ENCODE results near the gene PLOD2. TPM values are rescaled to one million over a fixed set of nuclear protein-coding genes. Genes with fewer than 3 reads are reported as not detected.

Gene PLOD2
- under 1 TPM in 2 of 3 donors, not detected in 1; 0.28 to 0.38 TPM for total RNA-seq
- total RNA-seq (2013), result 1.4 TPM

GRCh38 chr3:146160964-146161662 is at the start of gene PLOD2:
Gene PLOD2 (minus strand): TSS chr3:146161184. CDS start chr3:146160989, 195 bp downstream.
- no peak for TF ChIP-seq CTCF (IDR thresholded peaks at IDR 0.05)
- Histone ChIP-seq H3K27ac (ENCODE audit: low read length) (no peak within 1 kb of the TSS), H3K27me3 (ENCODE audit: control insufficient read depth, insufficient read depth, low read length) (peaks cover 11% of the 10 kb centered on the region), H3K4me1 (ENCODE audit: control insufficient read depth, insufficient read depth, low read length) (peaks cover 10% of the 10 kb centered on the region), H3K4me3 (ENCODE audit: low read length) (no peak within 1 kb of the TSS), H3K36me3 (ENCODE audit: control insufficient read depth, insufficient read depth, low read length) (no peaks in the 10 kb centered on the region), H3K9me3 (ENCODE audit: control insufficient read depth, insufficient read depth, low read length) (no peaks in the 10 kb centered on the region)
- ATAC-seq (peak in 2 of 3 donors; percentile 45 to 52), DNase-seq (no peak)
- H3K27me3 Mint-ChIP-seq (ENCODE audit: low read depth in 2 of 2), result peaks cover 28 to 46% of the 10 kb centered on the region in 2 donors
- peaks cover 3 to 5% of the 10 kb centered on the region in 2 donors for H3K9me3 Mint-ChIP-seq
- H3K4me3 Mint-ChIP-seq, result peak within 1 kb of the TSS; percentile 41
- H3K36me3 Mint-ChIP-seq, result no peaks in the 10 kb centered on the region
- WGBS (ENCODE audit: insufficient coverage), result 2% methylated on average over 74 of the region's 74 CpGs
- no peak within 1 kb of the TSS for H3K27ac Mint-ChIP-seq
- intact Hi-C loops (cut with micrococcal nuclease), result no loop called here
- peaks cover 5 to 8% of the 10 kb centered on the region in 2 donors for H3K4me1 Mint-ChIP-seq

GRCh38 chr3:146209371-146209770 is 48.4 kb upstream of the PLOD2 start:
- no peaks in the 10 kb centered on the region for H3K36me3 ChIP-seq (ENCODE audit: control insufficient read depth, insufficient read depth, low read length)
- no peaks in the 10 kb centered on the region for H3K4me1 ChIP-seq (ENCODE audit: control insufficient read depth, insufficient read depth, low read length)
- ATAC-seq (no peak), DNase-seq (no peak)
- H3K4me3 ChIP-seq (ENCODE audit: low read length), result no peak overlapping the region
- no peaks in the 10 kb centered on the region for H3K9me3 ChIP-seq (ENCODE audit: control insufficient read depth, insufficient read depth, low read length)
- no peaks in the 10 kb centered on the region for H3K36me3 Mint-ChIP-seq
- H3K27ac Mint-ChIP-seq, result no peak overlapping the region
- H3K4me3 Mint-ChIP-seq, result no peak overlapping the region
- no peaks in the 10 kb centered on the region for H3K27me3 Mint-ChIP-seq (ENCODE audit: low read depth in 2 of 2)
- H3K4me1 Mint-ChIP-seq, result no peaks in the 10 kb centered on the region
- TF ChIP-seq CTCF (IDR thresholded peaks at IDR 0.05), result no peak
- no peaks in the 10 kb centered on the region for H3K27me3 ChIP-seq (ENCODE audit: control insufficient read depth, insufficient read depth, low read length)
- no peak overlapping the region for H3K27ac ChIP-seq (ENCODE audit: low read length)
- no peaks in the 10 kb centered on the region for H3K9me3 Mint-ChIP-seq
- intact Hi-C loops (cut with micrococcal nuclease), result no loop called here

GRCh38 chr3:146203776-146204175 is 42.8 kb upstream of the PLOD2 start:
- intact Hi-C loops (cut with micrococcal nuclease), result no loop called here

More at GRCh38 chr3:146203776-146204175, 42.8 kb upstream of the PLOD2 start:
- Histone ChIP-seq H3K4me3 (ENCODE audit: low read length) (no peak overlapping the region), H3K36me3 (ENCODE audit: control insufficient read depth, insufficient read depth, low read length) (no peaks in the 10 kb centered on the region), H3K27ac (ENCODE audit: low read length) (no peak overlapping the region), H3K4me1 (ENCODE audit: control insufficient read depth, insufficient read depth, low read length) (no peaks in the 10 kb centered on the region), H3K27me3 (ENCODE audit: control insufficient read depth, insufficient read depth, low read length) (no peaks in the 10 kb centered on the region), H3K9me3 (ENCODE audit: control insufficient read depth, insufficient read depth, low read length) (no peaks in the 10 kb centered on the region)
- no peaks in the 10 kb centered on the region for H3K9me3 Mint-ChIP-seq
- no peaks in the 10 kb centered on the region for H3K36me3 Mint-ChIP-seq
- H3K4me1 Mint-ChIP-seq, result no peaks in the 10 kb centered on the region
- no peak overlapping the region for H3K4me3 Mint-ChIP-seq
- TF ChIP-seq CTCF (IDR thresholded peaks at IDR 0.05), result no peak
- DNase-seq, result no peak
- no peak overlapping the region for H3K27ac Mint-ChIP-seq
- no peak for ATAC-seq
- no peaks in the 10 kb centered on the region for H3K27me3 Mint-ChIP-seq (ENCODE audit: low read depth in 2 of 2)

All from natural killer cell (primary cell).